Right renal cortex interstitium (tissue), 3 donors: Measurements from ENCODE around the gene ZSWIM9. TPM values are rescaled to one million over a fixed set of nuclear protein-coding genes. Genes with fewer than 3 reads are reported as not detected.

Source experiments
- DNase-seq, 3 donors: peaks; one replicate each; pipeline ENCODE4 v3.0.0-alpha.2; 2013; ENCODE audit warnings: low read depth in 3 of 3, low spot score in 2 of 3
- polyA plus RNA-seq, 3 donors: library from polyadenylated mRNA; unstranded; fragments of 120-200 nt; gene quantifications; one replicate each; pipeline ENCODE4 v1.2.1, GENCODE V29; 2013; ENCODE audit not compliant: insufficient read length in 3 of 3

Gene ZSWIM9
- polyA plus RNA-seq = 10 to 100 TPM in 1 of 3 donors, 1 to 10 TPM in 2; 9.5 to 10.5 (median 9.9) TPM

DNA sequence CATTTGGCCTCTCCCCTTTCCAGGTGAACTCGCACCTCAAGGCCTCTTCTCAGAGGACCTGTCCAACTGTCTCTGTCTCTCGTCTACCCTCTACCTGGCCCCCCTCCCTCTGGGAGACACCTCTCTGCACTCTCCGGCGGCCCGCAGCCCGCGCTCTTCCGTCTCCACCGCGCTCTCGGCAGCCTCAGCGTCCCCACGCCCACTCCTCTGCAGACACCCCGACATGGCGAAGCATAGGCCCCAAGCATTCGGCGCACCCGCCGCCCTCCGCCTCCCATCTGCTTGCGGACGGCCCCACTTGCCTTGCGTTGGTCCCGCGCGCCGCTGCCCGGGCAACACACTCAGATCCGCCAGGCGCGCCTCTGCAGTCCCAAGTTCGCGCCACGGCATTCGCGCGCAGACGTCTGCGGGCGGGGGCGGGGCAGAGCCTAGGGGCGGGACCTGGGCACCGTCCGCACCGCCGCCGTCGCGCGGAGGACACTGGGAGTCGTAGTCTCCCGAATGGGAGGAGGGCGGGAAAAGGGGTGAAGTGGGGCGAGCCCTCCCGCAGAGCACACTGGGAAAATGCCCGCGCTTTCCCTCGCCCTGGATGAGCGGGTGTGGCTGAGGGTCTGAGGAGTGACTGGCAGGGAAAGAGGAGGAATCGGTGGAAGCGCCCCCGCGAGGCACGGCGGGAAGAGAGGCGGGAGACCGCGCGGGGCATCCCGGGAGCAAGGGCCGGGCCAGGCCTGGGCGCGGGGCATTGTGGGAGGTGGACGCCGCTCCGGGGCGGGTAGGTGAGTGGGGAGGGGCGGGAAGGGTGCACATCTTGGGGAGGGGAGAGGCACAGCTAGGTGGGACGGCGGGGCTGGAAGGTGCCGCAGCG, at the start of gene ZSWIM9, which contains the start of gene LIG1:
Gene ZSWIM9 (plus strand): TSS at position 742 of the 865 bp plus-strand sequence. CDS start 1,123 bp downstream, outside the sequence.
Gene LIG1 (minus strand): TSS at position 406 of the 865 bp plus-strand sequence. CDS start 4,778 bp downstream, outside the sequence.
- peak; percentile 85 to 91 (median 88) for DNase-seq

DNA sequence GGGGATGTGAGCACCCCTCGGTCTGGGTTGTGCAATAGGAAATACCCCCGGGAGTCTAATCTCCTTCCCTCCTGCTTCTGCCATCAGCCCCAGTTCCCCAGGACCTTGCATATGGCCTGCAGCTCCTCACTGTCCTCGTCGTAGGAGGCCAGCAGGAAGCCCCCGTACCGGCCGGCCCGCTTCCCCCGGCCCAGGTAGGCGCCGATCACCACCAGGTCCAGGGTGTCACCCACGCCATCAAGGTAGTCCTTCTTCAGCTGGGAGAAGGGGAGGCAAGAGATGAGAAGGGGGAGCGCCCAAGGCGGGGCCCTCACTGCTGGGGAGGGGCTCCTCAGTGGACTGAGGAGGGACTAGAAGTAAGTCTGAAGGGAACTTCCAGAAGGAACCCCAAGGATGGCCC, 49.4 kb upstream of the ZSWIM9 start:
- DNase-seq = no peak

DNA sequence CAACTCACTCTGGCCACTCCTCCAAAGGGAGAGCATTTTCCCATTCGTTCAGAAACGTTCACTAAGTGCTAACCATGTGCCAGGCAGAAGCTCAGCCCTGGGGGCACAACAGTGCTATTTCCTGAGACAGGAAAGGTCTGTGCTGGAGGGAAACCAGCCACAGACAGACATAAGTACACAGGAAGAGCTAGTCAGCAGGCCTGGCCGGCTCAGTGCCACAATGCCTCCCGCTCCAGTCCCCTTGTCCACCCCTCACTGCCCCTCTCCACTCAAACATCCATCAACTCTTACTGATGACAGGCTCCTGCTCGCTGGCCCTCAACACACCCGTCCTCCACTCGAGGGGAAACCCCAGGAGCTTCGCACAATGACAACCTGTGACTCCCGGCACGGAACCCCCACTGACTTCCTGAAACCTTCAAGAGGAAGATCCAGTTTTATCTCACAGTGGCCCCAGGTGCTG, 48.5 kb upstream of the ZSWIM9 start:
- DNase-seq = no peak

DNA sequence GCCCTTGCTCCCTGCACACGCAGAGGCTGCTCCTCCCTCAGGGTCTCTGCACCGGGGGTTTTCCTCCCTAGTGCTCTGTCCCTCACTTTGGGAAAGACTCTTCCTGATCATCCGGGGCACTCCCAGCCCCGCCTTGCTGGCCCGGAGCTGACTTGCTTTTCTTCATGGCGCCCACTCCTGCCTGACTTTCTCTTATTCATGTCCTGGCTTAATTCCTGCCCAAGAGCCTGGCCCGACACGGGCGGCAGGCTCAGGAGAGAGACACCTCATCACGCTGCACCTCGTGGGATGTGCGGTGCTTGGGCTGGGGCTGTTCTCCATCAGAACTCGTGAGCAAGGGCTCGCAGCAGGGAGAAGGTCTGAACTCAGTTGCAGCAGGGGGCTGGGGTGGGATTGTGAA, 48.1 kb upstream of the ZSWIM9 start:
- no peak for DNase-seq

DNA sequence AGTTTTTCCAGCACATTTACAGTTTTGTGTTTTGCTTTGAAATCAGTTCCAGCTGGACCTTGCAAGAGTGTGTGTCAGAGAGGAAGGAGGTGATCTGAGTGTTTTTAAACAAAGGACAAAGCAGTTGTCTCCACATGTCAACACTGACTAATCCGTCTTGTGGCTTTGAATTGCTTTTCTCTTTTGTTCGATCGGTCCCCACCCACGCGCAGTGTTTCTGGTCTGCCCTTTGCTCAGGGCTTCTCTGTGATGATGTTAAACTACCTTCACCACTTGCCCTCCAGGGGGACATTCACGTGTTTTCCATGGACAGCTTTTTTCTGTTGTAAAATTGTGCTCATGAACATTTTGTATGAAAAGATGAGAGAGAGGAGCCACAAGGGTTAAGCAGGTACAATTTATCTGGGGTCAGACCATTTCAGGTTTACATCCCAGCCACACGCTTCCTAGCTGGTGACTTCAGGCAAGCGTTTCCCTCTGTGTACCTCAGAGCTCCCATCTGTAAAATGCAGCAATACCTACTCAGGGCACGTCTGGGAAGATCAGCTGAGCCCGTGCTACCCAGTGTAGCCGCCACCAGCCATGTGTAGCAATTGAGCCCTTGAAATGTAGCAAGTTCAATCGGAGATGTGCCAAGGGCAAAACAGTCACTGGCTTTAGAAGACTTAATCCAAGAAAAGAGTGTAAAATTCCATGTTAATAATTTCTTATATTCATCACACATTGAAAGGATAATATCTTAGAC, 46.4 kb upstream of the ZSWIM9 start:
- DNase-seq = no peak

DNA sequence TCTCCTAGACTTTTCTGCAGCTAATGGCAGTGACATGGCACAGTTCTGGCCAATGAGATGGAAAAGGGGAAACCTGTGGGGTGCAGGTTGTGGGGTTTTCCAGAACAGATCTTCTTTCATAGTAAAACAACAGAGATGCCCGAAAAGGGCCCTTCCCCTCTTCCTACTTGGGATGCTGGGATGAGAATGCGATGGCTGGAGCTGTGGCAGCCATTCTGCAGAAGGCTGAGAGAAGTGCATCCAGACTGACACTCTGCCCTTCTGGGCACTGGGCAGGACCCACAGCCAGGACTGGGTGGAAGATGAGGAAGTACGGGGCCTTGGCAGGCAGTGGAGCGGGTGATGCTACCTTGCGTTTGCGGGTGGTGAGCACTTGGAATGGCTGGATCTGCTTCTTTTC, 42.9 kb upstream of the ZSWIM9 start:
- no peak for DNase-seq

DNA sequence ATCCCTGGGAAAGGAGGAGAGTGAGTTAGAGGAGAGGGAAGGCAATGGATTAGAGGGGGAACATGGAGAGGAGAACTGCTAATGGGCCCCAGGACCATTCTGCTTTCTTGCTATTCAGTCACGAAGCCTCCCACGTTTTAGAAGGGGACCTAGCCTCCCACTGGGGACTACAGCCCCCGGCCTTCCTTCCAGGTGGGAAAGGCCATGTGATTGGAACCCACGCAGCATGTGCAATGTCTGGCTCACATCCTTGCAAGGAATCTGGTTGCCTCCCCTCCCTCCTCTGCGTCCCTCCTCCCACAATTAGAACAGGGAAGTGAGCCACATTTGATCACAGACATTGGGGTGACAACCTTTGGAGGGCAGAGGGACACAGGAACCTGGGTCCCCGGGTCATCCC, 37.4 kb upstream of the ZSWIM9 start:
- DNase-seq = no peak

DNA sequence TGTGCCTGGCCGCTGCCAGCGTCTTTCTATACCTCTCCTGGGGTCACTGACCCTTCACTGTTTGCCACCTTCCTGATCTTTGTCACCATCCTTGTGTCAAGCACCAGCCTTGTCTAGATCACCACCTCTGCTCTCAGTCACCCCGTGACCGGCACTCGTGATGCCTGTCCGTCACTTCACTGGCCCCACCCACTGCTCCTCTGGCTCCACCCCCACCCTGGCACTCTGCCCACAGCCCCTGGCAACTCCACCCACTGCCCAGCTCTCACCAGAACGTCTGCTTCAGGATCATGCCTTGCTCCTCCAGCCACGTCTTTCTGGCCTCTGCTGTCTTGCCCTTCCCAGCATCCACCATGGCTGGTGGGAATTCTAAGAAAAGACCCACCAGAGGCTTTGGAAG, 35.1 kb upstream of the ZSWIM9 start:
- no peak for DNase-seq

DNA sequence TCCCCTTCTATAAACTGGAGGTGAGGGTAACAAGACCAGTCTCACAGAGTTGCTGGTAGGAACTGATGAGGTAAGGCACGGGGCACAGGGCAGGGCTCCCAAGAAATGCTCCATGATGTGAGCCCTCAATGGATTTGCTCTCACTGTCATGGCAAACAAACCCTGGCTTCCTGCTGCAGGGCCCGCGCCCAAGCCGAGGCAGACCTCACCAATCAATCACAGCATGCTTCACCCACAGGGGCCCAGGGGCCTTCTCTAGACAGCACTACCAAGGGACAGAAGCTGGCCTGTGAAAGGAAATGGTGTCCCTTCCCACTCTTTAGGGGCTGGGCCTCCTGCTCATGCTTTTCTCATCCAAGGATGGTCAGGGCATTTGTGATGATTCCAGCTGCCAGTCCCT, 33.9 kb upstream of the ZSWIM9 start:
- DNase-seq = no peak

DNA sequence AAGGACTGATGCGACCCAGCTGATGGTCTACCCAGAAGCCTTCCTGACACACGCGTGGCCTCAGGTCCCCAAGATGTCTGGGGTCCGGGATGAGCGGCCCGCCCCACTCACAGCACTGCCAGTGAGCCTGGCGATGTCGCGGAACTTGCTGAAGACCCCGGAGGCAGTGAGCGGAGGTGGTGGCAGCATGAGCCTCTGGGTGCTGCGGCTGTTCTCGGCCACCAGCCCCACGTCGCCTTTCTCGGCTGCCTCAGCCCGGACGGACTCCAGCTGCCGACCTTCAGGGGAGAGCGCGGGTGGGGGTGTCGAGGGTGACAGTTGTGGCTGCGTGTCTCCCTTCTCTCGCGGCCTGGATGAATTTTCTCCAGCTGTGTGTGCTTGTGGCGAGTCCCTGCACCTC, 33.1 kb upstream of the ZSWIM9 start:
- DNase-seq = no peak

DNA sequence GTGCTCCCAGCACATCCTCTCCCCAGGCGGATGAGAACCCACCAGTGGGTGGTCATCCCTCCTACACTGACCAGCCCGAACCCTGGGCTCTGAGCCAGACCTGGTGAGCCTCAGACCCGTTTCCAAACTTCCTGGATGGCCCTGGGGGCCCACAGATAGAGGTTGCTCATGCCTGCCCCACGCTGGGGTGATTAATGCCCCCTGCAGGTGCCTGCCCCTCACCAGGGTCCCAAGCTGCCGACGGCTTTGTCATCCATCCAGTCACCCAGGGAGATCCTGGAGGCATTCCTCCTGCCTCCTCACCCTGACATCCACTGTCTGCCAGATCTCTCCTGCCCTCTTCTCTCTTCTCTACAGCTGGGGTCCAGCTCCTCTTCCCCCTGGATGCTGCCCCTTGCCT, 31.4 kb upstream of the ZSWIM9 start:
- DNase-seq = no peak

DNA sequence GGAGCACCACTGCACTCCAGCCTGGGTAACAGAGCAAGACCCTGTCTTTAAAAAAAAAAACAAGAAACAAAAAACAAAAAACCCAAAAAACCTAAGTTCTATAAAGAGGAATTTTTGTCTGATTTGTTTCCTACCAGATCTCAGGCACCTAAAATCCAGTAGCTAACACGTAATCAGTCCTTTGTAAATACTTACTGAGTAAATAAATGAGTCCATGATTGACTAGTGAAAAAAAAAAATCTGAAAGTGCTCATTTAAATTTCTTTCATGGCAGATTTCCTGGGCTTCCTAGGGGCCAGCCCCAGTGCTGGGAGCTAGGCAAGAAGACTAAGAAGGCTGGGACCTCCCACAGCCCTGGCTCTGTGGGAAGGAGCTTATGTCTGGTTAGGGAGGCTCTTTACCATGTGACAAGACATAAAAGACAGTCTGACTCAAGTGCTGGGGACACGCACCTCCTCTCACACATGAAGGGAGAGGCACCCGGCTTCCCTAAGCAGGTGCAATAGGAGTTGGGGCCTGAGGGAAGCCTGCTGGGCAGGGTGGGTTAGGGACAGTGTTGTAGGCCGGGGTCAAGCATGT, 22.8 kb upstream of the ZSWIM9 start:
- no peak for DNase-seq

DNA sequence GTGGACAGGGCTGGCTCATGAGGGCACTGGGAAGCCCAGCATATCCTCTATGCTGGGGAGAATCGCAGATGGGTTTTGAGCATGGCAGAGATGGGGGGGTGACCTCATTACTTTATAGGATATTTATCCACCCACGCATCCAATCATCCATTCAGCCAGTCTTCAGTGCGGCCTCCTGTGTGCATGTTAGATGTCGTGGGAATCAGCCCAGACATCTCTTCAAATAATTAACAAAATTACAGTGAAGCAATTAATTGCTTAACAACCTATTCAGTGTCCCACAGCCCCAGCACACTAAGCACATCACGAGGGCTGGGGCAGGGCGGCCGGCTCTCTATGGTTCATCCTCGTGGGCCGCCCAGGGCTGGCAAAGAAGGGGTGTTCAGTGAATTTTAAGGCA, 21.9 kb upstream of the ZSWIM9 start:
- no peak for DNase-seq

DNA sequence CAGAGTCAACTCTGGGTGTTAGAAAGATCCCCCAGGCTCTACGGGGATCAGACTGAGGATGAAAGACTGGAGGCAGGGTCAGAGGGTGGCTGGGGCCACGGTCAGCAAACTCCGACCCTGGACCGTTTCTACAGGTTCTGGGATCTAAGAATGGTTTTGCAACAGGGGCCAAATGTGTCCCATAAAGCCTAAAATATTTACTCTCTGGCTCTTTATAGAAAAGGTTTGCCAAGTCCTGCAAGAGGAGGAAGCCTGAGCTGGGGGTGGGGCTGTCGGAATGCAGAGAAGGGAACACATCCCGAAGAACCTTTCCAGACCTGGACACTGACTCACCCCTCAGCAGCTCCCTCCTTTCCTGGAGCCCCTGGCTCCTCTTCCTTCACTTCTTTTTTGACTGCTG, 21.1 kb upstream of the ZSWIM9 start:
- no peak for DNase-seq

DNA sequence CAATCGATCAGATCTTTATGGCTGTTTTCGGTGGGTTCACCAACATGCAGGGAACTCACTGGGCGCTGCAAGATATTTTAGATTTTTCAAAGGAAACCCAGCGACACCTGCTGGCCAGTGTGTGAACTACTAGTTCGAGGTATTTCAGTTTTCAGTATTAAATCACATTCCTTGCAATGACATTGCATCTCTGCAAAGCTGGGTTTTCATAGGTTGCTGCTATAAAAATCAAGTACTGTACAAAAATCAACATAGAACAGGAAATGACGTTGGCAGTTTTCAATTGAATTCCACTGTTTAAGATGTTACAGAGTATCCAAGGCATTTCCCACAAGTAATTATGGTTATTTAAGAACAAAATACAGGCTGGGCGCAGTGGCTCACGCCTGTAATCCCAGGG, 17.9 kb upstream of the ZSWIM9 start:
- peak in 2 of 3 donors; percentile 29 for DNase-seq

DNA sequence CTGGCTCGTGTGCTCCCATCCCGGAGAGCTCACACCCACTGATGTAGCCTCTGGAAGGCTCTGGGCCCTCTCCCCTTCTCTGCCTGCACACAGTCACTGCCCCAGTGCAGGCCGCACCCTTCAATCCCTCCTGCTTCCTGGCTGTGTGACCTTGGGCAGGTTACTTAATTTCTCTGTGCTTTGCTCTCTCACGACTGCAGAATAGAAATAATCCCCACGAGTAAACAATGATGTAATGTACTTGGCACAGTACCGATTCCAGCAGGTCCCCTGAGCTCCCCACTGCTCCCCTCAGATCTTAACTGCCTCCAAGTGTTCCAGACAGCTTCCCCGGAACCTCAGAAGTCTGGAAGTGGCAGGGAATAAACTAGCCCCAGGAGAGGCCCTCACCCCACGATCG, 16.5 kb upstream of the ZSWIM9 start:
- DNase-seq = no peak

DNA sequence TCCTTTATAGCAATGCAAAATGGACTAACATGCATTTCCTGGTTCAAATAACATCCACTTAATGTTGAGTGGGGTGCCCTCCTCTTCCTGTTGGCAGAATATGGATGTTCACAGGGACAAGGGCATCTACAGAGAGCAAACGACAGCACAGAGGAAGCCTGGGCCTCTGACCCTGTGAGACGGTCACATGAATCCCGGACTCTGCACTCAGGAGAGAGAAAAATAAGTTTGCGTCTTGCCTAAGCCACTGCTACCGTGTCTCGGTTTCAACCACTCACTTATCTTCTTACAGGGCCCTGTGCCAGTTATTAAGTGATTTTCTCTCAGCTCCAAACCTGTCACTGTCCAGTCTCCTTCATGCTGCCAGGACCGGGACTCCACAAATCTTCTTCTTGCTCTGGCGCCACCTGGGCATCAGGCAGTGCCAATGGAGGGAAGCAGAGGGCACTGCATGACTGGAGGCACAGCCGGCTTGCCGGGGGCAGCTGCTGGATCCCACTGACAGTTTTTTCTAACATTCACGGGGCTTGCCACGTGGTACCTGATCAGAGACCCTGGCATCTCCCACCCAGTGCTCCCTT, 12.2 kb upstream of the ZSWIM9 start:
- DNase-seq = no peak

DNA sequence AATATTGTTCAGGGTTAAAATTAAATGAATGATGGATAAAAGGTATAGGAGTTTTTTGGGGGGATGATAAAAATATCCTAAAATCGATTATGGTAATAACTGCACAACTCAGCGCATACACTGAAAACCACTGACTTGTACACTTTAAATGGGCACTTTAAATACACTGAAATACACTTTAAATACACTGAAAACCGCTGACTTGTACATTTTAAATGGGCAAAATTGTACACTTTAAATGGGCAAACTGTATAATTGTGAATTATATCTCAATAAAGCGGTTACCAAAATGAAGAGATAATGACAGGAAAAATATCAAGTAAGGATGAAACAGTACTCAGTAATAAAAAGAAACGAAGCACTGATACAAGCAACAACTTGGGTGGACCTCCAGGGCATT, 1.8 kb upstream of the ZSWIM9 start:
- no peak for DNase-seq

DNA sequence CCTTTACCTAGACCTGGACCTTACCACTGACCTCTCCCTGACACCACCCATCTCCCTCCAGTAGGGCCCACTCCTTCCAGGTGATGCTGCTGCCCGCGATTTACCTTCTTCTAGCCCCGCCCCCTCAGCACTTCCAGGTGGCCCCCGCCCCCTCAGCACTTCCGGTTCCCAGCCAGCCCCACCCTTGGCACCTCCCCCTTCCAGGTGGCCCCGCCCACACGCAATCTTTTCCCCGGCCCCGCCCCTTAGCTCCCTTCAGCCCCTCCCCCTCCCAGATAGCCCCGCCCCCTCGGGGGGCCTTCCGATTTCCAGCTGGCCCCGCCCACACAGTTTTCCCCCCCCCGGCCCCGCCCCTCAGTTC, 922 bp upstream of the ZSWIM9 start:
- DNase-seq = peak in 1 of 3 donors; percentile 31

DNA sequence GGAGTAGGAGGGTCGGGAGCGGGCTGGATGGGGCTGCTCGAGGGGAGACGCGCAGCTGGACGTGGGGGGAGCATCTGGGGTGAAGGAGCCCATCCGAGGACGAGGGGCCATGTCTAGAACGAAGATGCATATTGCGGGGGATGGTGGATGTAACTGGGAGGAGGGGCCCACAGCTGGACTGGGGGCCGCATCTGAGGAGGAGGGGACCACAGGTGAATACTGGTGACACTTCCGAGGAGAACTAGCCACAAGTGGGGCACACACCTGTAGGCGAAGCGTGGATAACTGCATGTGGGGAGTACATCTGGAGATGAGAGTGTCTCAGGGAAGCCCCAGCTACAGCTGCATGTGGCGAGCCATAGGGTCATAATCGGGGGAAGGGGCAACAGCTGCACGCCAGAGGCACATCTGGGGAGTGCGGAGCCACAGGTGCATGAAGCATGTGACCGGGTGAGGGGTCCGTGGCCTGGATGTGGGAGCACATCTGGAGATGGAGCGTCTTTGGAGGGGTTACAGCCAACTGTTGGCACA, 402 bp downstream of the ZSWIM9 start:
- peak in 1 of 3 donors; percentile 10 for DNase-seq

DNA sequence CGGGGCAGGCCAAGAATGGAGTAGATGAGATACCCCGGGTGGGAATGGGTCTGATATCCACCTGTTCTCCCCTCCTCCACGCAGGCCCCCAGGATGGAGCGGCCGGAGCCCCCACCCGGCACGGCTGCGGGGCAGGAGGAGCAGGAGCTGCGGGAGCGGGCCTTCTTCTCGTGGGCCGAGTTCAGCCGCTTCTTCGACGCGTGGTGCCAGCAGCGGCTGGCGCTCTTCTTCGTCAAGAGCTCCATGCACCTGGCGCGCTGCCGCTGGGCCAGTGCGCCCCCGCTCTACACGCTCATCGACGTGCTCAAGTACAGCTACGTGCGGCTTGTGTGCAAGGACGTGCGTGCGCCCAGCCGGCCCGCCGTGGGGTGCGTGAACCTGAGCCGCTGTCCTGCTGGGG, 1.2 kb downstream of the ZSWIM9 start:
- DNase-seq = no peak
